Body of pancreas (tissue), 4 donors: ENCODE results near the gene RBBP8NL. TPM values are rescaled to one million over a fixed set of nuclear protein-coding genes. Genes with fewer than 3 reads are reported as not detected.

Experiments
- ATAC-seq: fragments of 150-250 bp; one replicate; pipeline ENCODE4 v1.9.1; 2016
- DNase-seq, 4 donors: peaks; one replicate each; pipeline ENCODE4 v3.0.0-alpha.2; 2019
- H3K27ac ChIP-seq, 4 donors: fragments of 200-600 bp; sonication (generic); 1 replicate in 3 of 4; 2 replicates in 1 of 4; pipeline versions ENCODE4 v1.5.1 to v1.6.1; 2016 to 2019; ENCODE audit warnings: mild to moderate bottlenecking in 1 of 4, mixed read lengths in 1 of 4, moderate library complexity in 1 of 4
- H3K27me3 ChIP-seq, 2 donors: fragments of 200-600 bp; sonication (generic); one replicate each; pipeline ENCODE4 v1.6.0; 2016; ENCODE audit warnings: mild to moderate bottlenecking in 1 of 2
- H3K36me3 ChIP-seq, 2 donors: fragments of 200-600 bp; sonication (generic); replicated peaks in 1 of 2; 2 replicates each; pipeline ENCODE4 v1.5.1; 2016; ENCODE audit warnings: low read depth in 2 of 2; ENCODE audit not compliant: insufficient read depth in 1 of 2
- H3K4me1 ChIP-seq: fragments of 200-600 bp; sonication (generic); one replicate; pipeline ENCODE4 v1.6.0; 2016
- H3K4me3 ChIP-seq, 2 donors: fragments of 200-600 bp; sonication (generic); 1 replicate in 1 of 2; 2 replicates in 1 of 2; pipeline ENCODE4 v1.5.1; 2016 to 2019
- H3K9me3 ChIP-seq, 3 donors: fragments of 200-600 bp; sonication (generic); 1 replicate in 2 of 3; 2 replicates in 1 of 3; pipeline ENCODE4 v1.5.1; 2016
- CTCF ChIP-seq, 7 experiments: fragments of 450-650 bp in 4 of 7; fragments of 200-600 bp in 3 of 7; sonication (generic) in 3 of 7; IDR thresholded peaks; one replicate each; pipeline ENCODE4 v1.5.1; 2016 to 2019; ENCODE audit warnings: antibody characterized with exemption in 7 of 7
- POLR2A ChIP-seq, 3 donors: fragments of 450-650 bp; IDR thresholded peaks; one replicate each; pipeline ENCODE4 v1.6.1; 2016; ENCODE audit warnings: antibody characterized with exemption in 3 of 3, mild to moderate bottlenecking in 2 of 3
- whole genome bisulfite sequencing, 2 donors: methylation state at CpG; one replicate each; pipeline ENCODE4 v1.1.5; 2017; 5-methylcytosine and 5-hydroxymethylcytosine counted together
- intact Hi-C: fragments of 100-400 bp; cut with DNase I; formaldehyde crosslinking; loops from one replicate; pipeline ENCODE4 v1.15.1; 2023
- total RNA-seq, 2 donors: library from RNA; depleted of rRNA; stranded (reverse); fragments of >200 nt; gene quantifications; one replicate each; pipeline ENCODE4 v1.1.0, GENCODE V29; 2016

The RBBP8NL gene
- total RNA-seq, 2 donors from 2014 or later: 2.3 TPM

- H3K4me3 ChIP-seq: no peak overlapping the region
- intact Hi-C loops: no loop called here
- no peak for TF ChIP-seq CTCF (IDR thresholded peaks at IDR 0.05)
- no peak for TF ChIP-seq POLR2A (IDR thresholded peaks at IDR 0.05)
- H3K9me3 ChIP-seq: no peaks in the 10 kb centered on the region
- H3K27me3 ChIP-seq: no peaks in the 10 kb centered on the region
- no peaks in the 10 kb centered on the region for H3K36me3 ChIP-seq
- 78 to 80% methylated on average over 22 to 46 of the region's 48 CpGs for WGBS, 2 donors
- ATAC-seq: no peak
- DNase-seq: no peak
- H3K4me1 ChIP-seq: no peaks in the 10 kb centered on the region
- no peak overlapping the region for H3K27ac ChIP-seq
Observed at GRCh38 chr20:62466072-62466760, 38.9 kb upstream of the RBBP8NL start.

GRCh38 chr20:62464990-62465389 lies 37.7 kb upstream of the RBBP8NL start:
- Histone ChIP-seq H3K4me3 (no peak overlapping the region), H3K27me3 (no peaks in the 10 kb centered on the region), H3K27ac (no peak overlapping the region), H3K9me3 (no peaks in the 10 kb centered on the region), H3K36me3 (no peaks in the 10 kb centered on the region), H3K4me1 (no peaks in the 10 kb centered on the region)
- WGBS, 2 donors: 73 to 94% methylated on average over 3 to 9 of the region's 10 CpGs
- DNase-seq: no peak
- intact Hi-C loops: no loop called here
- no peak for ATAC-seq
- TF ChIP-seq CTCF (IDR thresholded peaks at IDR 0.05) (no peak), POLR2A (IDR thresholded peaks at IDR 0.05) (no peak)

- Histone ChIP-seq H3K4me3 (no peak overlapping the region), H3K4me1 (no peaks in the 10 kb centered on the region), H3K27me3 (no peaks in the 10 kb centered on the region), H3K27ac (no peak overlapping the region), H3K36me3 (no peaks in the 10 kb centered on the region), H3K9me3 (no peaks in the 10 kb centered on the region)
- 80 to 100% methylated on average over 3 to 9 of the region's 10 CpGs for whole genome bisulfite sequencing, 2 donors
- ATAC-seq (no peak), DNase-seq (no peak)
- intact Hi-C loops: no loop called here
- TF ChIP-seq POLR2A (IDR thresholded peaks at IDR 0.05): no peak
- TF ChIP-seq CTCF (IDR thresholded peaks at IDR 0.05): no peak
Observed at GRCh38 chr20:62464425-62464770, 37.1 kb upstream of the RBBP8NL start.

- DNase-seq: no peak
- Histone ChIP-seq H3K4me1 (no peaks in the 10 kb centered on the region), H3K27ac (no peak overlapping the region), H3K36me3 (no peaks in the 10 kb centered on the region), H3K9me3 (no peaks in the 10 kb centered on the region), H3K4me3 (no peak overlapping the region), H3K27me3 (no peaks in the 10 kb centered on the region)
- WGBS, 2 donors: 82 to 85% methylated on average over 21 to 25 of the region's 25 CpGs
- ATAC-seq: no peak
- intact Hi-C loops: no loop called here
- TF ChIP-seq CTCF (IDR thresholded peaks at IDR 0.05) (no peak), POLR2A (IDR thresholded peaks at IDR 0.05) (no peak)
Observed at GRCh38 chr20:62463651-62464424, 36.5 kb upstream of the RBBP8NL start.
